GM18498 (cell line): ENCODE results near the gene SLC29A1.

Source experiments
- ATAC-seq: cut with Tn5 transposase; IDR thresholded peaks from one replicate; pipeline ENCODE4 v1.9.1; 2021; ENCODE audit warnings: mild to moderate bottlenecking, moderate library complexity; ENCODE audit not compliant: unreplicated experiment

Gene SLC29A1

DNA sequence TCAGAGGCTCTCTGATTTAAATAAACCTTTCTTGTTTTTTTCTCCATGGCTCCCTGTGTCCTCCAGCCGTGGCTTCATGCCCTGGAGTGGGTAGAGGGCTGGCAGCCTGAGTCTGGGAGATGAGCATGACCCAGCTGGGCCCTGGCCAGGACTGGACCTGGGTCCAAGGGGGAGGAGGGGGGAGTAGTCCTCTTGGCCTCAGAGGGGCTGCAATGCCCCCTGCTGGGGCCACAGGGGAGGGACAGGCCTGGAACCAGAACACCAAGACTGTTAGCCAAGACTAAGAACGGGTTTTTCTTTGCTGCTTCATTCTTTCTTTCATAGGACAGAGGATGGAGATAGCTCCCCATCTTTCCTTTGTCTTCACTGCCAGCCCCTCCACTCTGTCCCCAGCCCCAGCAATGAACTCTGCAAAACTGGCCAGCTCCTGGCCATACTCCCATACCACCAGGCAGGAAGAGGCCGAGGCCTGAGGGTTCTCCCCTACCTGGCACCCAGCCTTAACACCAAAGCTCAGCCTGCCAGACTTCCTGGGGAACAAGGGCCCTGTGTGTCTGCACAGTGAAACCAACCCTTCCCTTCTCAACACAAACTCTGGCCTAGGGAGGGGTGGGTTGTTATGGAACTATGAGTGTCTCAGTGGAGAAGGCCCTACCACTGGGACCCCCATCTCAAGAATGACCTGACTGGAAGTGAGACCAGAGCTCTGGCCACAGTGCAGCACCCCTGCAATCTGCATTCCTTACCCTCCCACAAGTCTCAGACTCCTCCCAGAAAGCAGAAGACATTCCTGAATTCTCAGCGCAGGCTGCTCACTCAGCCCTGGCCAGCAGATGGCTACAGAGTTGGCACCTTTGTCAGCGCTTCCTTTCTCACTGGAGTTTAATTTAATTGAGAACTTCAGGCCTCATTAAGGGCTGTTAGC, 11.0 kb downstream of the SLC29A1 start:
- ATAC-seq, result no peak

DNA sequence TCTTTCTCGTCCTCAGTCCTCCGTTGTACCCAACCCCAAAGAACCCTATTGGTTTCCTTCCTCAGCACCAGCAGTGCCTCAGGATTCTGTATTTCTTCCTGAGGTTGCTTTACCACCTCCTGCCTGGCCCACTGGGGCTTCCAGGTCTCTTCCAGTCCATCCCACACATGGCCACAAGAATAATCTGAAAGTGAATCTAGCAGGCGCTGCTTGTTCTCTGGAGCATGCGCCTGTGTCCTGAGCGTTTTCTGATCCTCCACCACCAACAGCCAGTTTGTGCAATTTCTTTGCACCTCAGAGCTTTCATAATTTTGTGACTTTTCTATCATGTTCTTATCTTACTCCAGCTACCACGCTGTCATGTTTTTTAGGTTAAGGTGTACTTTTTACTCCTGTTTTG, 11.9 kb downstream of the SLC29A1 start:
- no peak for ATAC-seq

- ATAC-seq, result no peak
Measured at GRCh38 chr6:44235891-44236516, 12.6 kb downstream of the SLC29A1 start.

DNA sequence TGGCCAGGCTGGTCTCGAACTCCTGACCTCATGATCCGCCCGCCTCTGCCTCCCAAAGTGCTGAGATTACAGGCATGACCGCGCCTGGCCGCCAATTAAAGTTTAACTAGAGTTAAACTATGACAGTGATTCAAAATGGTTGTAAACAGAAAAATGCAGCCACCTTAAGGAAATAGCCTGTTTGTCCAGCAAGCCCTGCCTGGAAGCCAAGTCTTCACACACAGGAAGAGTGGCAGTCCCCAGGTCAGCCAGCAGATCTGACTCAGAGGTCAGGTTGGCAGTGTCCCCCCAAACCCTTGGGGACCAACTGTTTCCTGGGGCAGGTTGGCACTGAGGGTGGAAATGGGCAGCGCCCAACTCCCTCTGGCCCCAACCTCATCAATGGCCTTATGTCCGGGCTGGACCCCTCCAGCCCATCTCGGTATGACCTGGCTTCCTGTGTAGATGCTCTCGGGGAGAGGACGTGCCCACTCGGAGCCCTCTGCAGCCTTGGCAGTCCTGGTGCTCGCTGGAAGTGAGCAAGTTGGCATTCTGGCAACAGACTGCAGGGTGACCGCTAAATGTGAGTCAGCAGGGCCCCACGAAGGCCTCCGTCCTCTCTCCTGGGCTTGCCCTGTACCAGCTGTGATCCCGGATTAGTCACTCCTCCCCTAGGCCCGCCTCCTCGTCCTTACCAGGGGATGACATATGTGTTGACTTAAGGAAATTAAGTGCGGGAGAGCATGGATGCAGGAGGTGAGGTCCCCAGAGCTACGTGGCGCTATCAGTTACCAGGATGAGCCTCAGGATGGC, 13.8 kb downstream of the SLC29A1 start:
- peak; percentile 70 for ATAC-seq

DNA sequence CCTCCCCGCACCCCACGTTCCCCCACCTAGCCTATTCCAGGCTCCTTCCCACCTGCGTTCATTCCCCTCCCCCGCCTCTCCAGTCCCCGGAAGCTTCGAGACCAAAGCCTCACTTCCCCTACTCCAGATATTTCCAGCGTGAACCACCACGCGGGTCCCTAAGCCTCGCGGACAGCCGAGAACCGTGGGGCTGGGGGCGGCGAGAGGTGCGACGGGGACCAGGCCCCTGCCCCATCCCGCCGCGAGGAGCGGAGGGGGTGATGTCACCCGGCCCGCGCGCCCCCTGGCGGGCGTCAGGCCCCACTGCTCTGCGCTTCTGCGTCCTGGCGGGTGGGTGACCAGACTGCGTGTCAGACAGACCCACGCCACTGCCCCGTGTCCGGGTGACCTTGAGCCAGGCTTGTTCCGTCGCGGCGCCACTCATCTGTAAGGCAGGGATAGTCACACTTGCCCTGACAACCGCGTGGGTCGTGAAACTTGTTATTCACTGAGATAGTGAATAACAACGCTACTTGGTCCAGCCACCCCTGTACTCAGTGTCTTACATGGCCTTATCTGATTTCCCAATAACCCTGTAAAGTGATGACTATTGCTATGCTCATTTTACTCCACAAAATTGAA, 14.5 kb downstream of the SLC29A1 start:
- peak; percentile 81 for ATAC-seq

DNA sequence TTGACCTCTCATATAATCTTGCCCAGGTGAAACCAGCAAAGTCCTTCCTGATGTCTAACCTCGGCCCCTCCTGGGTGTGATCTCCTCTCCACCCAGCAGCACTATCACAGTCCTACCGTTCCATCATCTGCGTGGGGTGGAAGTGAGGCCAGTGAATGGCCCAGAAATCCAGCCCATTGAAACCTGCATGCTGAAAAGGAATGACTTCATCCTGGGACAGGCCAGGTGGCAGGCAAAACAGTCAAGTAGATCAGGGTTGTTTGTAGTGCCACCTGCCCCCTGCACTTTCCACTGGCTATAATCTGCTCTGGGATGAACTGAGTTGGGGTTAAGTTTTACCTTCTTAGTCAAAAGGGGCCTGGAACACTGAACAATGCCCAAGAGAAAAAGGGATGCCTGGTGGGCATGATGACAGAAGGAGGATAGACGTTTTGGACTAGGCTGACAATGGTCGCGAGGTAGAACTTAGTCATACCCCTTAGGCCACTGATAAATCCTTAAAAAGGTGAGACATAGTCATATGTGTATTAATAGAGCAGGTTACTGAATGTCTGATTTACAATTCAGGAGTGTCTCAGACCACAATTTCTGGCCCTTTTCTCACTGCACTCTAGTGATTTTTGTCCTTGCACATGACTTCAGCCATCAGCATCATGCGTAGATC, 15.4 kb downstream of the SLC29A1 start:
- no peak for ATAC-seq

GRCh38 chr6:44243345-44243744, 19.9 kb downstream of the SLC29A1 start:
- no peak for ATAC-seq

DNA sequence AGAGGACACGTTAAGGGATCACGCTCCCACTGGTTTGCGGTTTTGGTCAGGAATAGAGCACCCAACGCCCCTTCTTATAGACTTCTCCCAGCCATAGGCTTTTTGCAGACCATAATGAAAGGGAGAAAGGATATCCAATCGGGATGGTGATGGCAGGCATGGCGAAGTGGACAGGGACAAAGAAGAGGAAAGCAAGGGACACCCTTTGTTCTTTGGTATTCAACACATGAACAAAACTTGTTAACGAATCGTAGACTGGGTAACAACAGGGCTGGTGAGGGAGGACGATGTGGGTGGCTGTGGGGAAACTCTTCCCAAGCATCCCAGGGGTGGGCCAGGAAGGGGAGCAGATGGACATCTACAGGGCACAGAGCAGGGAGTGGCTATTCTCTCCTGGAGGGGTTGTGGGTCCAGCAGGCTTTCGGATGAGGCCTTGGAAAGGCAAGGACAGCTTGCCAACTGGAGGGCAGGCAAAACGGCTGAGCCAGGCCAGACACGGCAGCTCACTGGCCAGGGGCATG, 22.1 kb downstream of the SLC29A1 start:
- no peak for ATAC-seq

- ATAC-seq, result peak; percentile 53
Measured at GRCh38 chr6:44245912-44246662, 22.7 kb downstream of the SLC29A1 start.

GRCh38 chr6:44246663-44247337, 23.4 kb downstream of the SLC29A1 start, which contains the start of gene HSP90AB1:
TSS of gene HSP90AB1 (plus strand) at chr6:44247101. CDS start at chr6:44248630, 1,529 bp downstream.
- peak; percentile 68 for ATAC-seq

DNA sequence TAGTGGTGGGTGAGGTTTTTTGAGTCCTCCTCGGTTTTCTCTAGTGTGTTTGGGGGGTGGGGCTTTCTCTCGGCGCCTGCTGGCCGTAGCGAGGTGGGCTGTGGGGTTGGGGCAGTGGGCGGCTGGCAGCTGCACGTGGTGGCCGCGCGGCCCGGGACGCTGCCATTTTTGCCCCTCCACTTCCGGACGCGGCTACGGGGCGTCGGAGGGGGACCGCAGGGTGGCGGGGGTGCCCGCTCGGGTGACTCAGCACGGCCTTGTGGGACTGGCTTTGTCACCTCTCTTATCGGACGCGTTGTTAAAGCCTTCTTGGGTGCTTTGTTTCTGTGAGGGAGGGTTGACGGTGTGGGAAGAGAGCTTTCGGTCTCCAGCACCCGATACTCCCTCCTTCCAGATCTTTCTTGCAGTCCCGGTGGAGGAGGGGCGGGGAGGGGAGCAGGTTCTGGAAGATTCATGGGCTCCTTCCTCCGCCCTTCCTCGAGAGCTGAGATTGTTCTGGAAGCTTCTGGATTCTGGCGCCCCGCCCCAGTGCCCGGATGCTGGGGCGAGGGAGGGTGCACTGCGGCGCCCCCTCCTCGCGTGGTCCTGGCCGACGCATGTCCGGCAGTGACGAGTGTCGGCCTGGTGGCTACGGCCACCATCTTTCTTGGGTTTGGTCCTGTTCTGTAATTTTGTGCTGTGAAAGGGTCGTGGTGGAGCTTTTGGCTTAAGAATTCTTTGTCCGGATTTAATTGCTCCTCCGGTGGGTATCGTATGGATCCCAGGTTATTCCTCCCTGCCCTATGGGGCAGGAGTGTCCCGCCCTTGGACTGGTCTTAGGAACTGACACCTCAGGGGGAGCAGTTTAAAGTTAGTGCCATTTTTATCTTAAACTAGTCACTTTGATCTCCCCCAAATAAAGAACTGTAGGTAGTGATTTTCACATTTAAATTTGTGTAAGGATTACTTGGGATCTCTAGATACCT, 24.2 kb downstream of the SLC29A1 start:
- ATAC-seq, result peak; percentile 39

GRCh38 chr6:44248579-44248978, 25.2 kb downstream of the SLC29A1 start:
- ATAC-seq, result no peak

DNA sequence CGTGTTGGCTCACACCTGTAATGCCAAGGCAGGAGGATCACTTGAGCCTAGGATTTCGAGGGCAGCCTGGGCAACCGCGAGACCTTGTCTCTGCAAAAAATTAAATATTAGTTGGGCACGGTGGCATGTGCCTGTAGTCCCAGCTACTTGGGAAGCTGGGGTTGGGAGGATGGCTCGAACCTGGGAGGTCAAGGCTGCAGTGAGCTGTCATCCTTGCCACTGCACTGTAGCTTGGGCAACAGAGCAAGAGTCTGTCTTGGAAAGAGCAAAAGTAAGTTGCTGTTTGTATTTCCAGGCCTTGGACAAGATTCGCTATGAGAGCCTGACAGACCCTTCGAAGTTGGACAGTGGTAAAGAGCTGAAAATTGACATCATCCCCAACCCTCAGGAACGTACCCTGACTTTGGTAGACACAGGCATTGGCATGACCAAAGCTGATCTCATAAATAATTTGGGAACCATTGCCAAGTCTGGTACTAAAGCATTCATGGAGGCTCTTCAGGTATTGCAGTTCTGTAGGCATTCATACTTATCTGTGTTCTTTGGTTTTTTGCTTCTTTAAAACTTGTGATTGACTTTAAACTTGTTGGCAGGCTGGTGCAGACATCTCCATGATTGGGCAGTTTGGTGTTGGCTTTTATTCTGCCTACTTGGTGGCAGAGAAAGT, 25.8 kb downstream of the SLC29A1 start:
- ATAC-seq, result no peak

DNA sequence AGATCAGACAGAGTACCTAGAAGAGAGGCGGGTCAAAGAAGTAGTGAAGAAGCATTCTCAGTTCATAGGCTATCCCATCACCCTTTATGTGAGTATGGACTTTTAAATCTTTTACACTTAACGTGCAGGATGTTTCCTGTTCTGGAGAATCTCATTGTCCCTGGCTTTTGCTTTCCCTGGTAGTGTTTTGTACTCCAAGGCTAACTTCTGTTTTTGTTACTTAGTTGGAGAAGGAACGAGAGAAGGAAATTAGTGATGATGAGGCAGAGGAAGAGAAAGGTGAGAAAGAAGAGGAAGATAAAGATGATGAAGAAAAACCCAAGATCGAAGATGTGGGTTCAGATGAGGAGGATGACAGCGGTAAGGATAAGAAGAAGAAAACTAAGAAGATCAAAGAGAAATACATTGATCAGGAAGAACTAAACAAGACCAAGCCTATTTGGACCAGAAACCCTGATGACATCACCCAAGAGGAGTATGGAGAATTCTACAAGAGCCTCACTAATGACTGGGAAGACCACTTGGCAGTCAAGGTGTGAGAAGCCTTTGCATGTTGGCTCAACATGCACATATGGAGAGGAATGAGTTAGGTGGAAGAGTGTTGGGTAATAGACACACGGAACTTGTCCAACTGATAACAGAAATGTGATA, 26.8 kb downstream of the SLC29A1 start:
- ATAC-seq, result no peak

- no peak for ATAC-seq
Measured at GRCh38 chr6:44250718-44251123, 27.3 kb downstream of the SLC29A1 start.
